COLO829 (cell line): Measurements from ENCODE around the gene TBXAS1.

Experiments
- DNase-seq: peaks from one replicate; pipeline ENCODE4 v3.0.0; 2012; ENCODE audit warnings: low spot score

TBXAS1 gene

DNA sequence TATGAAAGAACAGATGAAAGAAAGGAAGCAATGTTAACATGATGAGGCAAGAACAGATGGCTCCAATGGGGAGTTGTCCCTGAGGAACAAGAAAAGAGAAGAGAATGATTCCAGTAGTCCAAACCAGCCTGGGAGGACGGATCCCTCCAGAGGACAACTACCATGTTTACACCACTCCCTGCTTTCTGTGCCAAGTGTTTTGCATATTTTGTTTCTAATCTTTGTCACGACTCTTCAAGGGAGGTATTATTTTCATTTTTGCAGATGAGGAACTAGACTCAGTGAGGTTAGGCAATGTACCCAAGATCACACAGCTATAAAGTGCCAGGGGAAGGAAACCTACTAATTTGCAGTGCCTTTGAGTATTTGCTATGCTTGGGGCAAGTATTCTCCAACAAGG, 117.5 kb downstream of the TBXAS1 start:
- DNase-seq, result no peak

DNA sequence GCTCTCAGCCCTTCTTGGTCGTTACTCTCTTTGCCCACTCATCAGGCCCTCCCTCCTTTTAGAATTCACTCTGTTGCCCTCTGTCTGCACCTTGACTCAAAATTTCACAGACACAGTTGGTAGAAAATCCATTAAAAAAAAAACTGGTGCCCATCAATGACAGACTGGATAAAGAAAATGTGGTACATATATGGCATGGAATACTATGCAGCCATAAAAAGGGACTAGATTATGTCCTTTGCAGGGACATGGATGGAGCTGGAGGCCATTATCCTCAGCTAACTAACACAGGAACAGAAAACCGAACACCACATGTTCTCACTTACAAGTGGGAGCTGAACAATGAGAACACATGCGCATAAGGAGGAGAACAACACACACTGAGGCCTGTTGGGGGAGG, 118.0 kb downstream of the TBXAS1 start:
- no peak for DNase-seq

DNA sequence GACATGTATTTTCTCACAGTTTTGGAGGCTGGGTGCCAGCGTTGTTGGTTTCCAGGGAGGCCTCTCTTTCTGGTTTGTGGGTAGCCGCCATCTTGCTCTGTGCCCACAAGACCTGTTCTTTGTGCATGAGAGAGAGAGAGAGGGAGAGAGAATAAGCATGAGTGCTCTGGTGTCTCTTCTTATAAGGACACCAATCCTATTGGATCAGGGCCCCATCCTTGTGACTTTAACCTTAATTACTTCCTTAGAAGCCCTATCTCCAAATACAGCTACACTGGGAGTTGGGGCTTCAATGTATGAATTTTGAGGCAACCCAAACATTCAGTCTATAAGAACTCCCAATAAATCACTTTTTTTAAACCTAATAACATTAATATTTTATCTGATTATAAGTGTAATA, 119.1 kb downstream of the TBXAS1 start:
- no peak for DNase-seq

GRCh38 chr7:139948587-139949335, 119.7 kb downstream of the TBXAS1 start:
- no peak for DNase-seq

- no peak for DNase-seq
These were observed 120.6 kb downstream of the TBXAS1 start for GRCh38 chr7:139949629-139950028.

DNA sequence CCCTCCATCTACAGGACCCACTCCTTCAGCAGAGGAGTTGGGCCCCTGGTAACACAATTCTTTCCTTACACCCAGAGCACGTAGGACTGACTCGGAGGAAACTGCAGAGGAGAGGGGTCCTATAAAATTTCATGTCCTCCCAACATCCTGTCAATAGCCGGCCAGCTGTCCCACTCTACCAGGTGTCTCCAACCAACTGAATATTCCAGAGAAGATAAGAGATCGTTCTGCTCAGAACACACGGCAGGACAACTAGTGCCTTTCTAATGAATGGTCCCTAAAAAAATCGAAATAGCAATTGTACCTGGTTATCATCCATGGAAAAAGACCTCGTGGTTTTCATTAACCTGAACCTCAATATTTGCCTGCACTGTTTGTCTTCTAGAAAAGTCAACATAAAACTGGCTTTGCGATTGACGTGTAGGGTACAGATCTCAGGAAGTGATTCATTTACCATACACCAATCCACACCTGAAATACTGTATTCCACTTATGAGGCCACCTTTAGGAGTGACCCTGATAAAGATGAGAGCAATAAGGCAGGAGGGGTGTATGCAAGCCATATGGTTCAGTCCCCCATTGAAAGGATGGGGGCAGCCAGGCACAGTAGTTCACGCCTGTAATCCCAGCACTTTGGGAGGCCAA, 121.9 kb downstream of the TBXAS1 start:
- DNase-seq, result no peak

DNA sequence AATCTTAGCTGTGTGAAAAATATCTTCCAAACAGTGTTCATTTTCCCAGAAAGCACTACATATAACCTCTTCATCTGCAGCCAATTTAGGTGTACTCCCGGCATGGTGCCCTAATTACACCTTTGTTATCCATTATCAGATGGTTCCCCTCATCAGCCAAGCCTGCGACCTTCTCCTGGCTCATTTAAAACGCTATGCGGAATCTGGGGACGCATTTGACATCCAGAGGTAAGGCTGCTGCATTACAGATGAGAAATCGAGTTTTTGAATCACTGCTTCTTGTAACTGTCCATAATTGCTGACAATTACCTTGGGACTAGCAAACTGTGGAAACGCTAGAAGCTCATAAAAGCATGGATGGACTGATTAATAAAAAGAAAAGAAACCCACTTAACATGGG, 124.2 kb downstream of the TBXAS1 start:
- no peak for DNase-seq

DNA sequence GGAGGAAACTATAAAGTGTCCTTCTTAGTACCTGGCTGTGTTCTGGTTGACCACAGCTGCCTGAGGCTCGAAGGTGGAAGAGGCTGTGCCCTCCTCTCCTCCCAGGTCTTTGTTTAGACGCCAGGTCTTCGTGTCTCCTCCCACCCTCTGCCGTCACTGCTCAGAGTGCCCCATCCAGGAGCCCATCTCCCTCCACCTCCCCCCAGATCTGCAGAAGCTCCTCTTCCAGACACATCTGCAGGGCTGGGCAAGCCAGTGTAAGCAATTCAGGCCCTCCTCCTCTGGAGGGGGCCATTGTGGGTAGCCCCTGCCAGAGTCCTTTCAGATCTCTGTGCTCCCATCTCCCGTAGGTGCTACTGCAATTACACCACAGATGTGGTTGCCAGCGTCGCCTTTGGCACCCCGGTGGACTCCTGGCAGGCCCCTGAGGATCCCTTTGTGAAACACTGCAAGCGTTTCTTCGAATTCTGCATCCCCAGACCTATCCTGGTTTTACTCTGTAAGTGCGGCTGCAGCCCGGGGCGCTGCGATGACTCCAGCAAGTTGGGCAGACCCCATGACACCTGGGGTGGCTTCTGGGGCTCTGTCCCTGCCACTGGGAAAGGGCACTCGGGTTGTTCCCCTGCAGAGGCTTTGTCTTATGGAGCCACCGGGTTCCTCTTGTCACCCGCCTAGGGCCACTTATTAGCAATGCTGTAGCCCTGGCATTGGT, 126.2 kb downstream of the TBXAS1 start:
- no peak for DNase-seq

- no peak for DNase-seq
These were observed 129.7 kb downstream of the TBXAS1 start for GRCh38 chr7:139958599-139959284.

DNA sequence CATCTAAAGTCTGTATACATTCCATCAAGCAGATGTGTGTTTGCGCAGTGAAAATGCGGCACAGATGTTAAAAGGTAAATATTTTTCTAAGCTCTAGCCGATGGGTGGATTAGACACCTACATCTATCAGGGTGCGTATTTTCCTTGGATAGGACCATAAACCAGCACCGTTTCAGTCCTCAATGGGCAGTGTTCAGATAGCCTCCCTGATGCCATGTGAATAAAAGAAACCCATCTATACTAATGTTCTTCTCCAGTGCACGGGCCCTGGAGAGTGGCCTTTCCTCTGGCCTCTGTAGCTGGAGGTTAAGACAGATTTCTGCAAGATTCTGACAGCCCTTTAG, 130.2 kb downstream of the TBXAS1 start:
- DNase-seq, result no peak

DNA sequence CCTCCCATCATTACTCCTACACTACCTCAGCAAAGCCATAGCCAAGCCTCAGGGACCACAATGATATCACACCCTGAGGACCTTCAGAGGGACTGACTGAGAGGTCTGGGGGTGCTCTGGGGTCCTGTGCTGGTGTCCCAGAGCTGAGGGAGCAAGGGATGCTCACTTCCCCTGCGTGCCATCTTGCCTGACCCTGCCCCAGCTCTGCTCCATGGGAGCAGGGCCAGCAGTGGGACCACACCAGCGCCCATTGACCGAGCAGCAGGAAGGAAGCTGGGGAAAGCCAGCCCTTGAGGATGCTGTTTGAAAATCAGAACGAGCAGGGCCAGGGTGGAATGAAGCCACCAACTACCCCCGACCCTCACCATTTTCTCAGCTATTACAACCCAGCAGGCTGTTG, 130.7 kb downstream of the TBXAS1 start:
- DNase-seq, result no peak

DNA sequence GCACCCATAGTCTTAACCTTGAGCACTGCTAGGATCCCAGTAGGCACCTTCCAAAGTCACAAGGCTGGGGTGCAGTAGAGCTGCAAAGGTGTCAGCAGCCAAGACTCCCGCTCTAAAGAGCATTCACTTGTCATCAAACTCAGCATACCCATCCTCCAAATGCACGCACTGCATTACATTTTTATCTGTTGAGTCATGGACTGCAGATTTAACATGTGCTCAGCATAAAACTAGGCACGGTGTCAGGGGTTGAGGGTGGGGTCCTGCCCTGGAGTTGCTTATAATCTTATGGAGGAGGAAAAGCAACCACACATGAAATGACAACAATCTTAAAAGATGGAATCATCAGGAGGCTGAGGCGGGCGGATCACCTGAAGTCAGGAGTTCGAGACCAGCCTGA, 131.1 kb downstream of the TBXAS1 start:
- DNase-seq, result no peak

DNA sequence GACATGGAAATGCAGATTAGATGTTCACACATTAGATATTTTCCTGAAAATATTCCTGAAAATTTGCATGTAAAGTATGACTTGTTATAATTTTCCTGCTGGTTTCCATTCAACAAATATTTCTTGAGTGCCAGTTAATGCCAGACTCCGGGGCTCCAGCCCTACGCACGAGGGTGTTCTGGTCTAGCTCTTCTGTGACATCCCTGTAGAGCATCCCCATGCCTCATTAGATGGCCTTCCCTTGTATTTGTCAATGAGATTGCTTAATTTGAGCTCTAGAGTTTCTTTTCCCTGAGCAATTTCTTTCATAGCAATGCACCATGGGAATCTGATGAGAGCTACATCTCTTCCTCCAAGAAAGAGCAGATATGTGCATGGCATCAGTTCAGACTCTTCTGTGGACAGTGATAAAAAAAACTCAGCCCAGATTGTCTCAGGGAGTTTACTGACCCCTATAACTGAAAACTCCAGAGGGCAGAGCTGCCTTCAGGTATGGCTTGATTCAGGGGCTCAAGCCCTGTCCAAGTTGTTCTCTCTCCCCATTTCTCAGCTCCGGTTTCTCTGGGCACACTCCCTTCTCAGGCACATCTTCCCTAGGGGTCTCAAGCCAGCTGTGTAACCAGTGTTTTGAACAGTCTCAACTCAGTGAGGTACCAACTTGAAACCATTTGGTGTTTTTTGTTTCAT, 137.0 kb downstream of the TBXAS1 start:
- no peak for DNase-seq

GRCh38 chr7:139966949-139967348, 137.9 kb downstream of the TBXAS1 start:
- DNase-seq, result no peak

- DNase-seq, result no peak
These were observed 139.9 kb downstream of the TBXAS1 start for GRCh38 chr7:139968931-139969330.

DNA sequence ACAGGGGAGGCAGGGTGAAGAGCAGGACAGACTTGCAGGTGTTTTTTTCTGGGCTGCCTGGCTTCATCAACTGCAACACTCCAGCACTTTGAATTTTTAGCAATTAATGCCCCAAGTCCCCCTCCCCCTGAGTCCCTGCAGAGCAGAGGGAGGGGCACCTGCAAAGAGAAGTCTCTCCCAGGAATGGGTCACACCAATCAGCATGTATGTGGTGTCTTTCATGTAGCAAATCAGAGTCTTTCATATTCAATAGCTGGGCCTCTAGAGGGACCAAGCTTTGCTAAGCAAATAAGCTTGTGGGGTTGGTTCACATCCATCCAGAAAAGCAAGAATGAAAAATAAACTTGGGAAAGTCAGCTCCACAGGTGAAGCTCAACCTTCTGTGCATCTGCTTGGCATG, 143.0 kb downstream of the TBXAS1 start:
- DNase-seq, result no peak

- no peak for DNase-seq
These were observed 144.3 kb downstream of the TBXAS1 start for GRCh38 chr7:139973101-139974050.

DNA sequence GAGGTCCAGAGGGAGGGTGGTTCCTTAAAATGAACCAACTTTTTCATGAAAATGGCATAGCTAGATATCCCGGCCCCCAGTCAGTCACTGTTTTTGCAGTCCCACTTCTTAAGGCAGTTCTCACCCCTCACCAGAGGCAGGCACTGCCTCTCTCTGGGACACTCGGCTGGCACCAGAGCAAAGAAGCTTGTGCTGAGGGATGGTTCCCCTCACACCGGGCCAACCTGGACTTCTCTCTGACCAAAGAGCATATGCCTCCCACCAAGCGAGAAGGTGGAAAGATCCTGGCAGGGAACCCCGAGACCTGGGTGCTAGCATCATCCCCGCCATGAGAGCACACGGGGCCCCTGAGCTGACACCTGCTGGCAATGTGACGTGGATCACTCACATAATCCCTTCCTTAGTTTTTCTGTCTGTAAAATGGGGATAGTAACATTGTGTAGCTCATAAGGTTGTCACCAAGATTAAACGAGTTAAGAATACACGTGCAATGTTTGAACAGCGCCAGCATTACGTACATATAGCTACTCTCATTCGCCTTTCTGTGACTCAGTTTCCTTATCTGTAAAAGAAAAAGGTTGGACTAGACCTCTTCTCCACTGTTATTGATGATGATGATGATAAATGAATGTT, 145.2 kb downstream of the TBXAS1 start:
- no peak for DNase-seq

DNA sequence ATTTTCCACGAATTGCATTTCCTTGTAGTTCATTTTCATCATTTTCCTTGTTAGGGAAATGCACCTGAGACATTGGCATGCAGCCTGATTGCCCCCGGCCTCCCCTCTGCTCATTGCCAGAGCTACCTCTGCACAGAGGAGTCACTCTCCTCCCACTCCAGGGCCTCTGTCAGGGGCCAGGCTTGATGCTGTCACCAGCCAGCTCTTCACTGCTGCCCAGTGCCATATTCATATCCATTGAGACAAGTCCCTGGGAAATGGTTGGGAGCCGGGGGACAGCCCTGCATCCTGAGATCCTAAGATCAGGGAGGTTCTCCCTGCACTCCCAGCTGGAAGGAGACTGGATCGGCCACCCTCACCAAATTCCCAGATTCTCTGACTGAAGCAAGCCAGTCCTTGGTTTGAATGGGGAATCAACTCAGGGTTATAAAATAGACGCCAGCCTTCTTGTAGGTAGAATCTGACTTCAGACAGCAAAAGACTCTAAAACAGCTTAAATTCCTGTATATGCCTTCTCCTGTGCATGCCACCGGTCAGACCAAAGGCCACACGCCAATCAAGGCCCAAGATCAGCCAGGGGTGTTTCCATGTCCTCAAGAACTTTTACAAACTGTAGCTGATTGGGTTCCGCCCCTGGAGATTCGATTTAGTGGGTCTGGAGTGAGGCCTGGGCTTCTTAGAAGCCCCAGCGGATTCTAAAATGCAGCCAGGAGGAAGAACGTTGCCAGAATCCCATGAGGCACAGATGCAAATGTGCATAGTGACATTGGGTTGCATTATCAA, 147.2 kb downstream of the TBXAS1 start:
- DNase-seq, result no peak
